GM12873 (cell line): Measurements from ENCODE around the gene SUSD6.

Experiments used
- CTCF ChIP-seq: IDR thresholded peaks from 2 replicates; pipeline ENCODE4 v1.5.1; 2012; ENCODE audit warnings: low read depth, mild to moderate bottlenecking, moderate library complexity, low read length, control low read depth; ENCODE audit not compliant: insufficient read depth; ENCODE audit errors: missing control alignments

SUSD6 gene

GRCh38 chr14:69591317-69591716 is 20.1 kb upstream of the SUSD6 start:
- no peak for TF ChIP-seq CTCF

- no peak for TF ChIP-seq CTCF
Observed at GRCh38 chr14:69593018-69593677, 18.2 kb upstream of the SUSD6 start.

- TF ChIP-seq CTCF: no peak
Observed at GRCh38 chr14:69594846-69595245, 16.6 kb upstream of the SUSD6 start.

- no peak for TF ChIP-seq CTCF
Observed at GRCh38 chr14:69595336-69595735, 16.1 kb upstream of the SUSD6 start.

- TF ChIP-seq CTCF: no peak
Observed at GRCh38 chr14:69600304-69600891, 11.0 kb upstream of the SUSD6 start.

GRCh38 chr14:69605738-69606137 is 5.7 kb upstream of the SUSD6 start:
- TF ChIP-seq CTCF: no peak

- TF ChIP-seq CTCF: no peak
Observed at GRCh38 chr14:69606258-69607184, 4.9 kb upstream of the SUSD6 start.
